ENCODE data around the gene KLHL13.
"Not testable (repeated sequence)": the region's sequence is repeated elsewhere in the genome, so short reads cannot be mapped to it uniquely, and the experiment has no call there.

KLHL13 gene

DNA sequence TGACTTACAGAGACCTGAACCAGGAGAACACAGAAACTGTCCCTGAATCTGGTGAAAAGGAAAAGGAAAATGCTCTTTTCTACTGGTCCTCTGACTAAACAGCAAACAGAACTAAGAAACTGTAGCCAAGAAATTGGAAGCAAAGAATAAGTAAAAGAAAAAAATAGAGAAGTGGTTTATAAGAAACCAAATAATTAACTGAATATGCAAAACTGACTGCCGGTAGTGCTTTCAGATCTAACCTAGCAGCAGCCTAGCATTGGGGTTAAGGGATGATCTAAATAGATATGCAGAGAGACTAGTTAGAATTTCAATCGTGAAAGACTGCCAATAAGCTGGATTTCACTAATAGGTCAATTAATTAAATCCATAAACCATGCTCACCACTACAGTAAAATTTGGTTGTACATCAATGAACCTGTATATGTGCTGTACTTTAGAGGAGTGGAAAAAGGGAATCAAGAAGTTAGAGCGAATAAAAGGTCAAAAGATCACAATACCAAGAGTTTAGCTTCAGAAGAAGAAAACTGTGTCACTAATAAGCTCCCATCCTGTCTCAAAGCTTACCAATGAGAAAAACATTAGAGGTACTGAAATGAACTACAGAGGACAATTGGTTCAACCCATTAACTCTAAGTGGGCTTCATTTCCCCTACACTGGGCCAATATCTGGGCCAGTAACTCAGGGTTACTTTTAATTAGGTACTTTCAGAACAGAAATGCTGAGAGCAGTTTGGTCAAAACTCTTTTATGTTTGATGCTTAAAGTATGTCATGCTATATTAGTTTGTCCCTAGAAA lies 53.6 kb downstream of the KLHL13 start:
- no peak for DNase-seq

DNA sequence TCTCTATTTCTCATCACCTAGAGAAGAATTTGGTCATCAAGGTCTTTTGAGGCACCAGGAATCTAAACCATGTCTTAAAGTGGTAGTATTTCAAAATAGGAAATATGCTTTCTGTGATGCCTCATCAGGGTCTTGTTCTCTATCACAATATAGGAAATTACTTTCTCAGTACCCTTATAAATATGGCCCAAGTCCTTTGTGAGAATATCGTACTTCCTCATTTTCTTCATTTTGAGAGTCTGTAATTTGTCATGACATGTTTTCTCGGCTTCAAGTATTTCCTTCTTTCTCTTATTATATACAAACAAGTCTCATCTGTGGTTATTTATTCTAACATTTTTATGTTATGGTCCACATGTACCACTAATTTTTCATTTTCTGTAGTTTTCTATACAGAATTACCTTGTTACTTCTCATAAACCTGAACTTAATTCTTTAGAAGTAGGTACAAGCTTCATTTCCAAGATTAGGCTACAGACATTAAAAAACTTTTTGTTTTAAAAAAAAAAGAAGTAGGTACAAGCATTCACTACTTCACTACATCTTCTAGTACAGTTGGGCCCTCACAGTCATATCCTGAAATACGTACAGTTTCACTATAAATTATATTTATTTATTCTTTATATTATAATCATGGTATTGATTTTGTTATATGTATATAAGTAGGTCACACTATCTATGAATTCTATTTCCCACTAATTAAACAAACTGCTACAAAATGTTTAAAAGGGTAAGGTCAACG lies 54.4 kb downstream of the KLHL13 start:
- DNase-seq, result no peak

DNA sequence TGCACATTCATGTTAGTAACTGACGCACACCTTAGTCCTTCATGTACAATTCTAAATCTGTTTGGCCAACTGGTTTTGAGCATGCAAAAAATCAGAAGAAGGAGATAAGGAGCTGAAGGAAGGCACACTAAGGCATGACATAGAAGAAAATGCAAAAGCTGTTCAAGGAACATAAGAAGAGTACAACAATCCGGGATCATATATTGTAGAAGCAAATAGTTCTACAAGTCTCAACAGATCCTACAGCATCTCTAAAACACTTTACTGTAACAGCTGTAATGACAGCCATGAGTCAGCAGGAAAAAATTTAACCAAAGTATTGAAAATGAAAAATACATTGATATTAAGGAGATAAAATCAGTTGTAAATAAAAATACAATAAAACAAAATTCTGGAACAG lies 57.7 kb downstream of the KLHL13 start:
- no peak for DNase-seq

DNA sequence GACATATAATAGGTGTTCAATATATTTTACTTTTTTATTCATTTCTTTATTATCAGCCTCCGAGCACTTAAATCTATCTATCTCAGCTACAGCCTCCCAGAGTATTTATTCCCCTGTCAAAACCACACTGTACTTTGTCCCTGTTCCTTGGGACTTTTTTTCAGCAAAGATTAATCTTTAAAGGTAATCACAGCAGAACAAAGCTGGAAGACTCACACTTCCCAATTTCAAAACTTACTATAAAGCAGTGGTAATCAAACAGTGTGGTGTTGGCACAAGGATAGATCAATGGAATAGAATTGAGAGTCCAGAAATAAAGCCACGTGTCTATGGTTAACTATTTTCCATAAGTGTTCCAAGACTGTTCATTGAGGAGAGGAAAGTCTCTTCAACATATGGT lies 59.7 kb downstream of the KLHL13 start:
- no peak for DNase-seq

DNA sequence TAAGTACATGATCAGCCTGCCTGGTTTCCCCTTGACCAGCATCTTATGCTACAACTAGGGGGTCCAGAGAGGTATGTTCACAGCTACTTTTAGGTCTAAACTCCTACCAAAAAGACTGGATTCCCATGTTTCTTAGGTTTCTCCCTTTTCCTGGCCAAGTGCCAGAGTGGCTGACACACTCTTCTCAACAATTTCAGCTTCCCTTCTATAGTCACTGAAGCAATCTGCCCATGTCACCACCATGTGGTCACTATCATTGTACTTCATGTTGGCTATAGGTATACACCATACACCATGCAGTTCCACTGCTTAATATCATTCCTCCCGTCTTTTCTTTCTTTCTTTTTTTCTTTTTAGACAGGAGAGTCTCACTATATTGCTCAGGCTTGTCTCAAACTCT lies 66.9 kb downstream of the KLHL13 start:
- DNase-seq, result no peak

DNA sequence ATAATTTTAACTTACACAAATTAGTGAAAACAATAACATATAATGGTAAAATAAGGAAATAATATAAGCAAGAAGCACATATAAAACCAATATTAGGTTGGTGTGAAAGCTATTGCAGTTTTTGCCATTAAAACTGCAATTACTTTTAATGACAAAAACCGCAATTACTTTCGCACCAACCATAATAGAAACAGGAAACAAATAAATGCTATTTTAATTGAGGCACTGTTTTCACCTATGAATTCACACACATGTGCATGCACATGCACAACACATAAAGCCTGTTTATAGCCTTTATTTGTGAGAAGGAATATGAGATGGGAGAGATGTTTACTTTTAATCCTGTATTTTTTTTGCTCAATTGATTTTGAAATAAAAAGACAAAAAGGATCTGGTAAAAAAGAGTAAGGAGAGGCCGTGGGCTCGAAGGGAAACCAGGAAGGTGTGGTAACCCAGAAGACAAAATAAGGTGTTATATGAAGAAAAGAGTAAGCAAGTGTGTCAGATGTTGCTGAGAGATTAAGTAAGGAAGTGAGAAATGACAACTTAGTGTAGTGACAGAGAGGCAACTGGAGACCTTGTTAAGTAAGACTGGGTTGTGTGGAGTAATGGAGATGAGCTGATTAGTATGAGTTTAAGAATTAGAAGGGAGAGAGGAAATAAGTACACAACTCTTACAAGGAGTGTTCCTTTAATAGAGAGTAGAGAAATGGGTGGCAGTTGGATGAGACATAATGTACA lies 69.0 kb downstream of the KLHL13 start:
- DNase-seq, result no peak

DNA sequence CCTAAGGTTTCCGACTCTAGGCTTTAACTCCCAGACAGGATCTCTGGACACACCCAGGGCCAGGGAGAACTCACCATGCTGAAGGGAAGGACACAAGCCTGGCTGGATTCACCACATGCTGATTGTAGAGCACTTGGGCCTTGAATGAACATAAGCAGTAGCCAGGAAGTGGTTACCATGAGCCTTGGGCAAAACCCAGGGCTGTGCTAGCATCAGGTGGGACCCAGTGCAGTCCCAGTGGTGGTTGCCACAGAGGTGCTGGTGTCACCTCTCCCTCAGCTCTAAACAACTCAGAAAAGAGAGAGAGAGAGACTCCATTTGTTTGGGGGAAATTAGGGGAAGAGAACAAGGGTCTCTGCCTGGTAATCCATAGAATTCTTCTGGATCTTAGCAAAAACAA lies 77.0 kb downstream of the KLHL13 start:
- DNase-seq, result no peak

DNA sequence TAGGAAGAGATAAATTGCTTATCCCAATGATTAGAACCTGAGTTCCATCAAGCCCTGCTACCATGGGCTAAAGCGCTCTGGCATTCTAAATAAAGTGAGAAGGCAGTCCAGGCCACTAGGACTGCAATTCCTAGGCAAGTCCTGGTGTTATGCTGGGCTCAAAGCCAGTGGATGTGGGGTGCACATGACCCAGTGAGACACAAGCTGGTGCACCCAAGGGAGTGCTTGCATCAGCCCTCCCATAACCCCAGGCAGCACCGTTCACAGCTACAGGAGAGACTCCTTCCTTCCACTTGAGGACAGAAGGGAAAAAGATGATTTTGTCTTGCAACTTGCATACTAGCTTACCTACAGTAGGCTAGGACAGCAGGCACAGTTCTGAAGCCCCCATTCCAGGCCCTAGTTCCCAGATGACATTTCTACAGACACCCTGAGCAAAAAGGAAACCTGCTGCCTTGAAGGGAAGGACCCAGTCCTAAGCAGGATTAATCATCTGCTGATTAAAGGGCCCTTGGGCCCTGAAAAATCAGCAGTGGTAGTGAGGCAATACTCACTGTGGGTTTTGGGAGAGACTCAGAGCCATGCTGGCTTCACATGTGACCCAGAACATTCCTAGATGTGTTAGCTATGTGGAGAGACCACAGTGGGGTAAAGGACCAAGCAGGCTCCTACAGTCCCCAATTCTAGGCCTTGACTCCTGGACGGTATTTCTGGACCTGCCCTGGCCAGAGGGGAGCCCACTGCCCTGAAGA lies 77.8 kb downstream of the KLHL13 start:
- DNase-seq, result no peak

DNA sequence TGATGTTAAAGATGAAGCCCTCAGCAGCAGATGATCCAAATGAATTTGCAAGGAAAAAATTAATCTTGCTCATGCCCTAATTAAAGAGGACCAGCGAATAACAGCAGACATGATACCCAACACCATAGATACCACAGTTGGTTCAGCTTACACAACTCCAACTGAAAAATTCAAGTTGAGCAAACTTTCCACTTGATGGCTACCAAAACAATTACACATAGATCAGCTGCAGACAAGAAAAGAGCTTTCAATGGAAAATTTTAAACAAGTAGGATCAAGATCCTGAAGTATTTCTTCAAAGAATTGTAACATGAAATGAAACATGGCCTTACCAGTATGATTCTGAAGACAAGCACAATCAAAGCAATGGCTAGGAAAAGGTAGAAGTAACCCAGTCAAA lies 90.0 kb downstream of the KLHL13 start:
- no peak for DNase-seq

DNA sequence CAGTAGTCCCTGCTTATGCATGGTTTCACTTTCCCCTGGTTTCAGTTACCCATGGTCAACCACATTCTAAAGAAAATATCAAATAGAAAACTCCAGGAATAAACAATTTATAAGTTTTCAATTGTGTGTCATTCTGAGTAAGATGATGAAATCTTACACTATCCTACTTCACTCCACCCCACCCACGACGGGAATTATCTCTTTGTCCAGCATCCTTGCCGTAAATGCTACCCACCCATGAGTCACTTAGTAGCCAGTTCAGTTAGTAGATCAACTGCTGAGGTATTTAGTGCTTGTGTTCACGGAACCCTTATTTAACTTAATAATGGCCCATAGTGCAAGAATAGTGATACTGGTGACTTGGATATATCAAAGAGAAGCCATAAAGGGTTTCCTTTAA lies 91.4 kb downstream of the KLHL13 start:
- DNase-seq, result no peak

DNA sequence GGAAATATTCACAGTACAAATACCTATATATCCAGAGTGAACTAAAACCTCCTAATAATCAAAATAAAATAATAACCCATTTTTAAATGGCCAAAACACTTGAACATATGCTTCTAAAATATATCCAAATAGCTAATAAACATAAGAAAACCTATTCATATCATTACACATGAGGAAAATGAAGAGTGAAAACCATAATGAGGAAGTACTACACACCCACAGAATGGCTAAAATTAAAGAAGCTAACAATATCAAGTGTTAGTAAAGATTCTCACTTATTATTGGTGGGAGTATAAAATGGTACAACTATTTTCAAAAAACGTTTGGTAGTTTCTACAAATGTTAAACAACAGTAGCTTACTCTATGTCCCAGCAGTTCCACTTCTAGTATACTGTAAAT lies 92.1 kb downstream of the KLHL13 start:
- no peak for DNase-seq

DNA sequence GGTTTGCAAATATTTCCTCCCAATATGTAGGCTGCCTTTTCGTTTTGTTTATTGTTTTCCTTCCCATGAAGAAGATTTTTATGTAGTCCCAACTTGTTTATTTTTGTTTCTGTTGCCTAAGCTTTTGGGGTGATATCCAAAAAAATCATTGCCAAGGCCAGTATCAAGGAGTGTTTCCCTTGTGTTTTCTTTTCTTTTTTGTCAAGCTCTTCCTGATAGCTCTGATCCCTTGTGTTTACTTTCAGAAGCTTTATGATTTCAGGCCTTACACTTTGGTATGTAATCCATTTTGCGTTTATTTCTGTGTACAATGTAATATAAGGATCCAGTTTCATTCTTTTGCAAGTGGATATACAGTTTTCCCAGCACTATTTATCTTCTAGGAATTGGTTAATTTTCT lies 93.9 kb downstream of the KLHL13 start:
- no peak for DNase-seq

DNA sequence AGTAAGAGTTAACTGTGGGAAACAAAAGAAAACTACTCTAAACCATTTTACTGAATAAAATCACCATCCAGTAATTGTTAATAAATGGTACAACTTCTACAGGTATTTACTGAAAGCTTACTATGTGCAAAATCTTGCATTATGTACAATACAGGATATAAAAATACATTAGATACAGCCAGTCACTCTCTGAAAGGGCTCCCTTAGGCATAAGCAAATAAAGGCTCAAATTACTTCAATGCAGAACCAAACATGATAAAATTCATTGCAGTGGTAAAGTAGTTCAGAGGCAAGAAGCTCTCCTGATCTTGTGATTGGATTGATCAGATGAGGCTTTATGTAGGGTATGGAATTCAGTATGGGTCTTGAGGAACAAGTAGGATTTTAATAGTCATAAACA lies 100.2 kb downstream of the KLHL13 start:
- DNase-seq, result no peak

DNA sequence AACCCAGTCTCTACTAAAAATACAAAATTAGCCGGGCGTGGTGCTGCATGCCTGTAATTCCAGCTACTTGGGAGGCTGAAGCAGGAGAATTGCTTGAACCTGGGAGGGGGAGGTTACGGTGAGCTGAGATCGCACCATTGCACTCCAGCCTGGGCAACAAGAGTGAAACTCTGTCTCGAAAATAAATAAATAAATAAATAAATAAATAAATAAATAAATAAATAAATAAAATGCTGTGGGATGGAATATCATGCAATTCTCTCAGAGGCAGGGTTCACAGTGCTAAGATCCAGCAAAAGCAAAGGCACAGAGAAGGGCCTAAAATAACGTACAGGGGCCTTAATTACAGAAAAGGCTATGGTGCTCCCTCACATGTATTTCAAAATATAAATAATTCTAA lies 114.2 kb downstream of the KLHL13 start:
- DNase-seq, result not testable (repeated sequence)

DNA sequence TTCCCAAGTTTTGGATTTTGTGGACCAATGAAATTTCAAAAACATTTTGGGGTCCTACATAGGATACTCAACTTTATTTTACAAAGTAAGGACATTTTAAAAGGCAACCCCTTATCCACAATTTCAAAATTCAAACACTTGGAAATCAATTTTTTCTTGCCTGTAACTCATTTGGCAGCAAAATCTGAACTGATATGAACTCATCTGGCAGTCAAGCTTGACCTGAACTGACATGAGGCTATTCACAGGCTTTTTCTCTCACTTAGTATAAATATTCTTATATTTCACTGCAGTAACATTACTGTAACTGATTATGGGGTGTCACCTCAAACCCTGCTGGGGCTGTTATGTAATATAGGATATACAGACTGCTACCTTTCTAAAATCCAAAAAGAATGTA lies 116.1 kb downstream of the KLHL13 start:
- DNase-seq, result no peak

DNA sequence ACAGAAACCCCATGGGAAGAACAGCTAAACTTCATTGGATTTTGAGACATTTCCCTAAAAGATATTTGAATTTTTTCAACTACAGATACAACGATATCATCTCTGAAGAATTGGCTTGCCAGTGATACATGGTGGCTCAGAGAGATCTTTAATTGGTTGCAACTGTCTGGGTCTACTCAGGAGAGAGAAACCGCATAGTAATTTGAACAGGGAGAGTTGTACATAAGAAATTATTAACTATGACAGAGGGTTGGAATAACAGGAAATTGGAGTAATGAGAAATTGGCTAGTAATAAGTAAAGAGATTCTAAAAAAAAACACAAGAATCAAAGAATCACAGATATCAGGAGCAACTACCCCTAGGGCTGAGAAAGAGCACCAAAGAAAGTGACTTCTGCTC lies 118.4 kb downstream of the KLHL13 start:
- no peak for DNase-seq

DNA sequence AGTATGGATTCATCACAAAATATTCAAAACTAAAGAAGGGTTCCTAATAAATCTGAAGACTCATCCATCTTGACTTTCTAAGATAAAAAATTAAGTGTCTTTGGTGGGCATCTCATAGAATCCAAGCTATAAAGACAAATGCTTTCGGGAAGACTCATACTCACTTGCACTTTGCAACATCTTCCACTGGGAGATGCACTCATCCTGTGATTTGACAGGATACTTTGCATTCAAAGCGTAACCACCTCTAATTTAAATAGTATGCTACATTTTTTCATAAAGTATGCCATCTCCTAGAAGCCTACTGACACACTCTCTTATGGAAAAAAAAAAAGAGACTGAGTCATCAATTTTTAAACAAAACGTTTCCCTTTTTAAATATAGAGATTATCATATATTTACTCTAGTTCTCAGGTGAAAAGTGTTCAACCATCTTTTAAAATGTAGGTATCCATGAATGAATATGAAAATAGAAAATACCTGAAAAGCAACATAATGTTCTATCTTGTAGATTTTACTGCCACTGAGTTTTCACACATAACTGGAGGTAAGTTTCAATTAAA lies 119.6 kb downstream of the KLHL13 start:
- DNase-seq, result no peak

DNA sequence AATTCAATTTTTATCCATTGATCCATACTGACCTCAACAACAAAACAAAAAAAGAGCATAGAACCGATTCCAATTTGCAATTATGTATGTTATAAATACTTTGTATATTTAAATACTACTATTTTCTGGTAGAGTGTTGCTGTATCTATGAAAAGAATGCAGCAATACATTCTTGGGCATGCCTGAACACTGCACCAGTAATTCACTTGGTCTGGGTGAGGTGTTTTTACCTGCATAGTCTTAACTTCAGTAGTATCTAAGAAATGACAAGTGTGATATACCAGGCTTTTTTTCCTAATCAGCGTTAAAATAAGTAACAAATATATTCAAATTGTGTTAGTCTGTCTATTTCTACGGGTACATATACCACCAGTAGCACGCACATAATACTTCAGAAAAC lies 120.2 kb downstream of the KLHL13 start:
- no peak for DNase-seq

DNA sequence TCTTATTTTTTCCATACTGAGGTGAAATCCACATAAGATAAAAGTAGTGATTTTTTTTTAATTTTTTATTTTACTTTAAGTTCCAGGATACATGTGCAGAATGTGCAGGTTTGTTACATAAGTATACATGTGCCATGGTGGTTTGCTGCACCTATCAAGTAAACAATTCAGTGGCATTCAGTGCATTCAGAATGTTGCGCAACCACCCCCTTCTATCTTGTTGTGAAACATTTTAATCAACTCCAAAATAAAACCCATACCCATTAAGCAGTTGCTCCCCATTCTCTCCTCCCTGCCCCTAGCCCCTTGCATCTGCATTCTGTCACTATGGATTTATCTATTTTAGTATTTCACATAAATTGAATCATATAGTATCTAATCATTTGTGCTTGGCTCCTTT lies 121.2 kb downstream of the KLHL13 start:
- no peak for DNase-seq

DNA sequence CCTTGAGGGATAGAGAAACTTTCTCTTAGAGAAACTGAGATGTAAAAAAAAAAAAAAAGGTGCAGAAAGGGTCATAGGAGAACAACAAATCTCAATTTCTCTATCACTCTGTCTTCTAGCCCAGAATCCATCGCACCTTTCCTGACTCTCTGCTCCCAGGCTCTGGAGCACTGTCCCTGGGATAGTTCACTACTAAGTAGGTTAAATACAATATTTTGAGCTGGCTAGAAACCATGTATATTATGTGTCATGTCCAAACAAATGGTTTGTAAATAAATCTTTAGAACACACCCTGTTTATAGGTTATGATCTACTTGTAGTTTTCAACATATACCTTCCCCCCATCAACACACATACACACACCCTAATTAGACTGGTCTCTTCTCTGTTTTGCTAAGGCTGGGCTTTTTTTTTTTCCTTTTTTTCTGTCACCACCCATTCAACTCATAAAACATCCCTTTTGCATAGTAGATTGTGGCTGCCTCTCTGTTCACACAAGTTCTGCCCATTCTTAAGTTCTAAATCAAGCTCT lies 124.4 kb downstream of the KLHL13 start:
- DNase-seq, result no peak

DNA sequence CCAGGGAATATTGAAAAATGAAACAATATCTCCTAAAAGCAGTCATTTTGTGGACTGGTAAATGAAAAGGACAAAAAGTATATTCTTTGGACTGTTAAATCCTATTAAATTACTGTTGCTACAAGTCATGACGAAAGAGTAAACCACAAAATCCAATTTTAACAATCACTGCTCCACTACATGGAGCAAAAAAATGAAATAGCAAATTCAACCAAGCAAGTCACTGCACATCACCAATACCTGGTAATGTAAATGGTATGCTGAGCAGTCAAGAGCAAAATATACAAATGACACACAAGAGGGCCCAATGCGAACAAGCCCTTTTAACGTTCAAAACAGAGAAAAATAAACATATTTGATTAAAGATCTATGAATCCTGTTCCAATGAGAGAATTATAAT lies 126.2 kb downstream of the KLHL13 start:
- DNase-seq, result no peak

DNA sequence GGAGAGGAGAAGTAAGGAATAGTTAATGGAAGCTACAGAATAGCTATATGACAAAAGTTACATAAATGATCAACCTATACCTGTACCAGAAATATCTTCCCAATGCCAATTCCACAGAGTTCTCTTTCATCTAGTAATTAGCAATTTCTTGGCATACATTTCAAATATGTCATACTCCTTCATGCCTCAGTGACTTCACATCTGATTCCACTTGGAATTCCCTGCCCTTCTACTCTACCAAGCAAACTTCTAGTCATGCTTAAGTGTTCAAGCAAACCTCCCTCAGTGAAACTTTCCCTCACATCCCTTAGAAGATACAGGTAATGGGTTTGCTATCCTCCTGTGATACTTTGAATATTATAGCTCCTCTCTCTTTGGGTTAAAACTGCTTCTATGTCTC lies 127.1 kb downstream of the KLHL13 start:
- no peak for DNase-seq

DNA sequence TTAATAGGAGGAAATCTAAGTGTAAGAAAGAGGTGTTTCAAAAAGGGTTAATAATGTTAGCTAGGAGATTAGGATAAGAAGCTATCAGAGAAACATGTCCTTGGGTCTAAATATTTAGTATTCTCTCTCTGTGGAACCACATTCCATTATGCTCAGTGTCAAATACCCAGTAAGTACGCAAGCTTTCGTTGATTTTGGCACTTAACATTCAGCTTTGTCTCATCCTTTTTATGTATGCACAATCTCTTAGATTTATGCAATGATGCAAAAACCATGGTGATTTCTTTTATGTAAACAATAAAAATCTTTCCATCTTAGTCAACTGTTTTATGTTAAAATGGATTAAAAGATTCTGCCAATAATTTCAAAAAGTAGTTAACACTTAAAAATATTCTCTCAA lies 129.2 kb downstream of the KLHL13 start:
- no peak for DNase-seq

All from NCI-H1436 treated with DMSO at 0.1 percent for 48 hours (cell line).